Measurements from ENCODE around the gene EDIL3.

The EDIL3 gene

DNA sequence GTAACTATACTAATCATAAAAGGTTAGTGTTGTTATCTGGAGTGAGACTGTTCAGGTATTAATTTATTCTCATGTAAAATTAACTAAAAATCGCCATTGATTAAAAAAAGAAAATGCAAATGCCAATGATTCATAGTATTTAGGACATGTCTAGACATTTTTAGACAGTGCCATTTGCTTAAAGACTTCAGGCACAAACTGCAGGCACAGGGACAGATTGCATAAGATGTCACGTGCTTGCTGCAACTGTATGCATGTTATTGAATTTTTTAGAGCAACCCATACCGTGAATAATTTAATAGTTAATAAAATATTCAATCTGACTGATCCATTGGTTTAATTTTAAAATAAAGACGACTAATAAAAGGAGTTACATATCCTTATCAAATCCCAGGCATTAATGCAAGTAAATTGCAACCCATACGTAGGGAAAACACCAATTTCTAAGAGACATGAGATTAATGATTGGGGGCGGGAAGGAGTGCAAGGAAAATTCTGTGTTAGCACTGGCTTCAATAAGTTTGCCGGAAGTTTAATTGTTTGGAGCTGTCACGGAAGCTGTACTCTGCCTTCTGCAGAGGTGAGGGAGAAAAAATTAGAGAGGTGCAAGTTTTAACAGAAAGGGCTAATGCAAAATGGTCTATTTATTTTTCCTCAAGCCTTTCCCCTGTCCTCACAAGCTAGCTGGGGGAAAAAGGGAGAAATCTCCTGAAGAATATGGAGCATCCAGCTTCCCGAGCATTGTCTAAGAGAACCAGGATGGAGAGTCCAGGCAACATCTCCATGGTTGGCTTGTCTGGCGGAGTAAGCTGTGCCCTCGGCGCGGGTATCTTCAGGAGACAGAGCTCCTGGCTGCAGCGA is 2.9 kb downstream of the EDIL3 start:
- H3K4me2 ChIP-seq (ENCODE audit: low read length): no peak overlapping the region
- H3K36me3 ChIP-seq (ENCODE audit: control insufficient read depth, low read length): no peaks in the 10 kb centered on the region
- no peak overlapping the region for H3K4me3 ChIP-seq (ENCODE audit: low read length)
- no peaks in the 10 kb centered on the region for H3K4me1 ChIP-seq (ENCODE audit: control insufficient read depth, low read length)
- H3K9me2 ChIP-seq (replicated peaks; ENCODE audit: control insufficient read depth, low read length): no peaks in the 10 kb centered on the region
- no peaks in the 10 kb centered on the region for H4K20me1 ChIP-seq (ENCODE audit: control insufficient read depth, insufficient read depth, low read depth, low read length)
- H3K79me2 ChIP-seq (ENCODE audit: control insufficient read depth, low read length): no peaks in the 10 kb centered on the region
- H3K27me3 ChIP-seq (ENCODE audit: control insufficient read depth, low read length): no peaks in the 10 kb centered on the region
- H3K9me3 ChIP-seq (ENCODE audit: control insufficient read depth, insufficient read depth, low read length): no peaks in the 10 kb centered on the region; the same call in 1 of the 2 replicates
- H3F3A ChIP-seq (ENCODE audit: control insufficient read depth, insufficient read depth): no peaks in the 10 kb centered on the region
- TF ChIP-seq, protein P1, sequence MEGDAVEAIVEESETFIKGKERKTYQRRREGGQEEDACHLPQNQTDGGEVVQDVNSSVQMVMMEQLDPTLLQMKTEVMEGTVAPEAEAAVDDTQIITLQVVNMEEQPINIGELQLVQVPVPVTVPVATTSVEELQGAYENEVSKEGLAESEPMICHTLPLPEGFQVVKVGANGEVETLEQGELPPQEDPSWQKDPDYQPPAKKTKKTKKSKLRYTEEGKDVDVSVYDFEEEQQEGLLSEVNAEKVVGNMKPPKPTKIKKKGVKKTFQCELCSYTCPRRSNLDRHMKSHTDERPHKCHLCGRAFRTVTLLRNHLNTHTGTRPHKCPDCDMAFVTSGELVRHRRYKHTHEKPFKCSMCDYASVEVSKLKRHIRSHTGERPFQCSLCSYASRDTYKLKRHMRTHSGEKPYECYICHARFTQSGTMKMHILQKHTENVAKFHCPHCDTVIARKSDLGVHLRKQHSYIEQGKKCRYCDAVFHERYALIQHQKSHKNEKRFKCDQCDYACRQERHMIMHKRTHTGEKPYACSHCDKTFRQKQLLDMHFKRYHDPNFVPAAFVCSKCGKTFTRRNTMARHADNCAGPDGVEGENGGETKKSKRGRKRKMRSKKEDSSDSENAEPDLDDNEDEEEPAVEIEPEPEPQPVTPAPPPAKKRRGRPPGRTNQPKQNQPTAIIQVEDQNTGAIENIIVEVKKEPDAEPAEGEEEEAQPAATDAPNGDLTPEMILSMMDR (IDR thresholded peaks at IDR 0.05; ENCODE audit: low read depth, low read length, poor library complexity, severe bottlenecking): no peak
- TF ChIP-seq EZH2phosphoT487 (IDR thresholded peaks at IDR 0.05; ENCODE audit: borderline replicate concordance, low read length): no peak
- H3K27ac ChIP-seq (ENCODE audit: low read depth, low read length): no peak overlapping the region

DNA sequence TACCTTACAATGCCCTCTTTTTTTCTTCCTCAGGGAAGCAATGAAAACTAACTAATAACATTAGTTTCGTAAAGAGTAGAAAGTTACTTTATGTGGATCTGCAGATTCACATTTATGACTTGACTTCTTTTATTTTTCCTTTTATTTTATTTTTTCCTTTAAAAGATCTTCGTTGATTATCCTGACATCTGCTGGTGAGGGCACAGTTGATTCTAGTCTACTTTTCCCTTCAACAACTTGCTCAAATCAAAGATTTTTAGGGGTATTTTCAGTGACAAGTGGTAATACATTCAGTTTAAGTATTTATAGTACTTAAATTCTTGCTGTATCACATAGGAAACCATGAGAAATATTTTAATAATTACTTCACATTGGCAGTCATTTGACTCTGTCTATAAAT is 4.9 kb downstream of the EDIL3 start:
- Histone ChIP-seq H3F3A (ENCODE audit: control insufficient read depth, insufficient read depth) (no peaks in the 10 kb centered on the region), H3K36me3 (ENCODE audit: control insufficient read depth, low read length) (no peaks in the 10 kb centered on the region), H3K4me3 (ENCODE audit: low read length) (no peak overlapping the region), H3K4me1 (ENCODE audit: control insufficient read depth, low read length) (no peaks in the 10 kb centered on the region), H4K20me1 (ENCODE audit: control insufficient read depth, insufficient read depth, low read depth, low read length) (no peaks in the 10 kb centered on the region), H3K27ac (ENCODE audit: low read depth, low read length) (no peak overlapping the region), H3K27me3 (ENCODE audit: control insufficient read depth, low read length) (no peaks in the 10 kb centered on the region), H3K9me3 (ENCODE audit: control insufficient read depth, insufficient read depth, low read length) (no peaks in the 10 kb centered on the region; the same call in 1 of the 2 replicates), H3K79me2 (ENCODE audit: control insufficient read depth, low read length) (no peaks in the 10 kb centered on the region), H3K9me2 (replicated peaks; ENCODE audit: control insufficient read depth, low read length) (no peaks in the 10 kb centered on the region), H3K4me2 (ENCODE audit: low read length) (no peak overlapping the region)
- TF ChIP-seq, protein P1 (IDR thresholded peaks at IDR 0.05; ENCODE audit: low read depth, low read length, poor library complexity, severe bottlenecking): no peak
- TF ChIP-seq EZH2phosphoT487 (IDR thresholded peaks at IDR 0.05; ENCODE audit: borderline replicate concordance, low read length): no peak

DNA sequence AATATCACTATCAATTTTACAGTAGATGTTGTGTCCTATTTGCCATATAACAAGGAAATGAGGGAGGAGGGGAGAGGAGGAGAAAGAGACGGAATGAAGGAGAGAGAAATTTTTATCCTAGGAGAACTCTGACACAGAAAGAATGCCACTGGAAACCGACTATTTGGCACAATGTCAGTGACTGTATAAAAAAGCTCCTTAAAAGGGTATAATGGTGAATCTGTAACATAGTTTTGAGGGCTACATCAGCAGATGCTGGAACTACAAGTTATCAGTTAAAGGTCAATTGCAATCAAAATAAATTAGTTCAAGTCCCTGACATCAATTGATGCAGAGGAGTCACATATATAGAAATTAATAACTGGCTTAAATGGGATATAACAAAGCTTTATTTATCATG is 5.7 kb downstream of the EDIL3 start:
- H3K4me1 ChIP-seq (ENCODE audit: control insufficient read depth, low read length): no peaks in the 10 kb centered on the region
- H4K20me1 ChIP-seq (ENCODE audit: control insufficient read depth, insufficient read depth, low read depth, low read length): no peaks in the 10 kb centered on the region
- no peaks in the 10 kb centered on the region; the same call in 1 of the 2 replicates for H3K9me3 ChIP-seq (ENCODE audit: control insufficient read depth, insufficient read depth, low read length)
- H3K4me2 ChIP-seq (ENCODE audit: low read length): no peak overlapping the region
- H3K27ac ChIP-seq (ENCODE audit: low read depth, low read length): no peak overlapping the region
- H3F3A ChIP-seq (ENCODE audit: control insufficient read depth, insufficient read depth): no peaks in the 10 kb centered on the region
- no peaks in the 10 kb centered on the region for H3K36me3 ChIP-seq (ENCODE audit: control insufficient read depth, low read length)
- no peak overlapping the region for H3K4me3 ChIP-seq (ENCODE audit: low read length)
- H3K79me2 ChIP-seq (ENCODE audit: control insufficient read depth, low read length): no peaks in the 10 kb centered on the region
- H3K9me2 ChIP-seq (replicated peaks; ENCODE audit: control insufficient read depth, low read length): no peaks in the 10 kb centered on the region
- no peak for TF ChIP-seq EZH2phosphoT487 (IDR thresholded peaks at IDR 0.05; ENCODE audit: borderline replicate concordance, low read length)
- TF ChIP-seq, protein P1 (IDR thresholded peaks at IDR 0.05; ENCODE audit: low read depth, low read length, poor library complexity, severe bottlenecking): no peak
- H3K27me3 ChIP-seq (ENCODE audit: control insufficient read depth, low read length): no peaks in the 10 kb centered on the region

Measured in DOHH2 (cell line).